Spleen (tissue), 7 donors: ENCODE measurements around the gene GDF2.

Source experiments
- CTCF ChIP-seq, 11 experiments: fragments of 200-600 bp in 7 of 11; fragments of 450-650 bp in 4 of 11; sonication (generic) in 4 of 11; IDR thresholded peaks in 8 of 11; conservative IDR thresholded peaks in 3 of 11; 1 replicate in 7 of 11; 2 replicates in 4 of 11; pipeline versions ENCODE4 v1.4.0 to v1.8.0; 2016 to 2021; ENCODE audit warnings: antibody characterized with exemption in 11 of 11, inconsistent platforms in 4 of 11, mild to moderate bottlenecking in 1 of 11
- POLR2A ChIP-seq, 3 donors: fragments of 450-650 bp; IDR thresholded peaks; one replicate each; pipeline ENCODE4 v1.5.1; 2017; ENCODE audit warnings: antibody characterized with exemption in 3 of 3, mild to moderate bottlenecking in 1 of 3
- donor health status: DM: no; HTN: no; CAD: no; lungs with moderate emphysema.
- donor health status: DM: no; HTN: no; CAD: no.
- donor health status: DM: no; HTN: no; CAD: no.

- TF ChIP-seq CTCF (IDR thresholded peaks at IDR 0.05 in 8 of 11, conservative IDR thresholded peaks at IDR 0.05 in 3 of 11) (no peak), POLR2A (IDR thresholded peaks at IDR 0.05) (no peak)
Observed at GRCh38 chr10:47333532-47333931, 11.3 kb downstream of the GDF2 start.
